SKM-1 treated with dmso at 0.1 percent for 144 hours (cell line): ENCODE data around the gene IL24.

Source experiments
- DNase-seq: peaks from one replicate; lab custom pipeline; 2025; ENCODE audit not compliant: unreplicated experiment; lab: John Stamatoyannopoulos, UW

The IL24 gene

DNA sequence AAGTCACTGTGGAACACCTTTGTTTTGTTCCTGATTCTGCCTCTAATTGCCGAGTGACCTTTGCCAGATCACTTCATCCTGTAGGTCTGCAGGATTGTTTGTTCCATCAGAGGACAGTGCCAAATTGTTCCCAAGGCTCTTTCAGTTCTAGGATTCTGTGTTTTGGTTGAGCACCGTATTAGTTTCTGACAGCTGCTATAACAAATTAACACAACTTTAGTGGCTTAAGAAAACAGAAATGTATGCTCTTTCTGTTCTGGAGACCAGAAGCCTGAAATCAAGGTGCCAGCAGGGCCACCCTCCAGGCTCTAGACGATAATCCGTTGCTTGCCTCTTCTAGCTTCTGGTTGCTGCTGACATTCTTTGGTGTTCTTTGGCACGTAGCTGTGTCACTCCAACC lies 52.4 kb downstream of the IL24 start:
- DNase-seq: no peak

DNA sequence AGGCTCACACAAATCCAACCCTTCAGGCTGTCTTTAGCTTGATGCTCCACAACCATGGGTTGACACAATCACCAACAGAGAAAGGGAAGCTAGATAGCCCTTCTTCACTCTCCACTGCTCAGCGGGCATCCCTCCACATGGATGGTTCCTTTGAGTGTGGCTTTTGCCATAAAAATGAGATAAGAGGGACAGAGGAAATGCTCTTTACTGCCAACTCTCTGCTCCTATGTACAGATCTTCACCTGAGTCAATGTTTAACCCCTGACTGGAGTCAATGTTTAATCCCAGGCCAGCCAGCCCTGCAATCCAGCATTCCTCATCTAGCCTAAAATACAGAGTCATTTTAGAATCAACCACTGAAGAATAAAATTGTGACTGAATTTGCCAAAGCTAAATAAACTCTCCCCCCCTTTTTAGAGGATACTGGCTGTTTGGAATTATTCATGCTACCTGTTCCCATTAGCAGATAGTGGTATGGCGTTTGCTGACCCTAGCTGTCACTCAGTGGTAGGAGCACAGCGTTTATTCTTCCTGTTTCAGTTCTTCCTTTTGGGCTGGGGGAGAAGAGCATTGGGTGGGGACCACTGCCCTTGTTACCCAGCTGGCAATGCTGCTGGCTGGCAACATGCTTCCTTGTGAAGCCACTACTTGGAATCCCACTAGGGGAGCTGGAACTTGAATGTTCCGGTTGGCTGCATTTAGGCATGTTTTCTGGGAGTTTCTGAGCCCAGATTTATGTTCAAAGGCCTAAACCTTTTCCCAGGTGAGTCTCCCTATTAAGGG lies 54.3 kb downstream of the IL24 start:
- DNase-seq: no peak

DNA sequence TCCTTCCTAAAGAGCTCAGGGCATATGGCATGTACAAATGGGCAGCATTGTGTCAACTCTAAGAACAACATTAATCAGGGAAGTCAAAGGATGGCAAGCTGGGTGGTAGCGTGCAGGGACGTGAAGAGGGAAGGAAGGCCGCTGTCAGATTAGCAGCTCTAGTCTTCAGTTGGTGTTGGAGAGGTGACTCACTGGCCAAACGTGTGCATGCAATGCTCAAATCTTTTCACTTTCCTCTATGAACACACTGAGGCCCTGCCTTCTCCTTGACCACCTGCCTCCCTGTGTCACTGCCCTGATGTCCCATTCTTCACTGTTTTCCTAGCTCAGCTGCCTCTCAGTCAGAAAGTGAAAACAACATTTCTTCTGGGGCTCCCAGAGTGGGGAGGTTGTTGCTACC lies 54.9 kb downstream of the IL24 start:
- peak; percentile 89 for DNase-seq

DNA sequence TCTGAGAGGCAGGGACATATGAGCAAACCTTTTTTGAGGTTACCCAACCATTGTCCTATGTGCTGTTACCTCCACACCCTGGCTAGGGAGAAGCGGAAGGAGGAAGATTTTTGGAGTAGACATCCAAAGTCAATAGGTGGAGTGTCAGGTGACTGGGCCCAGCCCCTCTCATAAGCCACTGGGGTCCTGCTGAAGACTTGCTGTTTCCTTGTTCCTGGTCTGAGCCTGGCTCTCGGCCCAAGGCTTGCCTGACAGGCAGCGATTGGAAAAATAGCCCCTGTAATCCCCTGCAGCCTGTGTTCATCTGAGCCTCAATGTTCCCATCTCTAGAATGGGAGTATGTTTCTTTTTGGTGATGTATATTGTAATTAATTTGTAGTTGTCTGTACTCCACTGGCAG lies 55.9 kb downstream of the IL24 start:
- DNase-seq: no peak

DNA sequence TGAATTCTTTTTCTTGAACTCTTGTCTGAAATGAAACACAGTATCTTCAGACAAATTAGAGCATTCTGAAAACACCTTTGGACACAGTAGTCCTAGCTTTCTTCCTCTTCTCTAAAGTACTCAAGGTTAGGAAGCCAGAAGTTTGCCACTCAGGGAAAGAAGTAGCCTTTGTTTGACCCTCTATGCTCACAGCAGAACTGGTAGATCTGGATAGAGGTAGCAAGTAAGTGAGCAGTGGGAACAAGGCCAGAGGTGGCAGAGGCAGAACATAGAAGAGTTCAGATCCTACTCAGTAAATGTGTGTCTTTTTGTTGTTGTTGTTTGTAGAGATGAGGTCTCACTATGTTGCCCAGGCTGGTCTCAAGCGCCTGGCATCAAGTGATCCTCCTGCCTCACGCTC lies 56.4 kb downstream of the IL24 start:
- peak; percentile 38 for DNase-seq
